Lower leg skin (tissue), 3 donors: ENCODE data around the gene SLC2A5.

ENCODE experiments used
- CTCF ChIP-seq, 3 donors: fragments of 450-650 bp; IDR thresholded peaks; one replicate each; pipeline ENCODE4 v1.5.1; 2016; ENCODE audit warnings: antibody characterized with exemption in 3 of 3, mild to moderate bottlenecking in 3 of 3, moderate library complexity in 2 of 3
- POLR2A ChIP-seq, 2 donors: fragments of 450-650 bp; IDR thresholded peaks; one replicate each; pipeline ENCODE4 v1.6.1; 2016 to 2017; ENCODE audit warnings: antibody characterized with exemption in 2 of 2, mild to moderate bottlenecking in 1 of 2, moderate library complexity in 1 of 2

- no peak for TF ChIP-seq CTCF (IDR thresholded peaks at IDR 0.05)
- TF ChIP-seq POLR2A (IDR thresholded peaks at IDR 0.05): no peak
These were observed 22.4 kb downstream of the SLC2A5 start for GRCh38 chr1:9047019-9047418.
